ENCODE results near the gene JOSD1. TPM values are rescaled to one million over a fixed set of nuclear protein-coding genes. Genes with fewer than 3 reads are reported as not detected.

The JOSD1 gene
- total RNA-seq (100 to 1,000 TPM in 2 of 5 experiments, 10 to 100 TPM in 3; 60.6 to 175 (median 74.9) TPM), polyA plus RNA-seq (1 to 10 TPM; 7.4 to 8.1 TPM), total RNA-seq (405 reads per million, percentile 97 among the genes with 10 or more reads in this experiment)

DNA sequence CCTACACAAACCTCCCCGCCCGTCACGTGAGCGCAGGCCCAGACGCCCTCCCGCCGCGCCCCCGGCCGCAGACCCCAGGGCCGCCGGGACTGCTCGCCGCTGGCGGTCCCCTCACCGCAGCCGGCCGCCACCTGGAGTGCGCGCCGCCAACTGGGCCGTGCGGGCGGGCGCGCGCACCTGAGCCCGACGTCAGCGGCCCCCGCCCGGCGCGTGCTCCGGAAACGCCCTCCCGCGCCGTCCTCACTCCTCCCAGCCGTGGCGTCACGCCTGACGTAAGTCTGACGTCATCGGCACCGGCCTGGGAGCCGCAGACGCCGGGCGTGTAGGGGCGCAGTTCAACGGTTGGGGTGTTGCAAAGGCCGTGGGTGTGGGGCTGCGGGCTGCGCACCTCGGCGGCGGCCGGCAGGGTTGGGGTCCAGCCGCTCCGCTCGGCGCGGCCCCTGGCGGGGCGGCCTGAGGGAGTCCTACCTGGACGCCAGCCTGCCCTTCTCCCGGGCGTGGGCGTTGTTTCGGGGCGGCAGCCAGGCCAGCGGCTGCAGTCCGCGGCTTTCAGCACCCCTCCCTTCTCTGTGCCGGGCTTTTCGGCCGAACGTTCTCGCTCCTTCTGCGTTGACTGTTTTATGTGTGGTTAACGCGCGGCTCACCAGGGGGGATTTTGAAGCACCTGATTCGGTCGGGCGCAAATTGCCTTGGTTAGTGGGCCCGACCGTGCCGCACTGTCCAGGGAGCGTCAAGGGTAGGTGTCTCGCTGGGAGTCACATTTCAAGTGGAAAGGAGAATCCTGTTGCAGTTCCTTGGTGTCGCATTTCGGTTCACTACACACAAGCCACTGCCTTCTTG lies at the start of gene JOSD1:
Gene JOSD1 (minus strand): TSS at position 155 of the 840 bp plus-strand sequence. CDS start 956 bp downstream, outside the sequence.
- Histone ChIP-seq H3K27me3 (ENCODE audit: control insufficient read depth in 2 of 2, insufficient read depth in 2 of 2, low read length in 2 of 2) (no peaks in the 10 kb centered on the region), H3K4me3 (ENCODE audit: low read length) (peak within 1 kb of the TSS; percentile 90), H3K4me1 (ENCODE audit: control insufficient read depth in 2 of 2, insufficient read depth in 2 of 2, low read length in 2 of 2) (peaks cover 38 to 47% of the 10 kb centered on the region in 2 donors), H3K36me3 (ENCODE audit: control insufficient read depth in 2 of 3, insufficient read depth in 3 of 3, low read length in 3 of 3) (no peaks in the 10 kb centered on the region), H3K27ac (ENCODE audit: low read depth, low read length) (peak within 1 kb of the TSS; percentile 100), H3K9me3 (ENCODE audit: control insufficient read depth in 2 of 3, low read length in 3 of 3) (no peaks in the 10 kb centered on the region)
- DNase-seq (peak; percentile 97 to 100 (median 99)), ATAC-seq (peak; percentile 67)
- H3K4me1 Mint-ChIP-seq, result peaks cover 34 to 64% (median 60%) of the 10 kb centered on the region in 7 donors
- H3K27me3 Mint-ChIP-seq, result no peaks in the 10 kb centered on the region
- intact Hi-C loops (cut with micrococcal nuclease), result loop anchor here (1.0 to 10.0 kb wide), 12 partner anchors 20 to 1094 kb away; partner anchors contain the start of genes CBX7 (in 2 of the 2), DMC1 (in 2 of the 2), APOBEC3B (in 1 of the 2) and CBY1 (in 1 of the 2)
- CTCF ChIA-PET, result interaction anchor here (4.1 kb wide), 1 partner anchor 19 kb away, joined by 22 read pairs; the partner anchor contains the start of gene TOMM22
- peak within 1 kb of the TSS; percentile 94 to 100 (median 100) for H3K27ac Mint-ChIP-seq
- H3K4me3 Mint-ChIP-seq, result peak within 1 kb of the TSS; percentile 91 to 98 (median 96)
- peaks cover 0 to 25% (median 0%) of the 10 kb centered on the region in 5 donors for H3K36me3 Mint-ChIP-seq
- POLR2A ChIA-PET, result interaction anchor here (0.6 to 4.4 kb wide), 3 partner anchors 19 to 619 kb away, joined by 3 to 32 read pairs (median 11); partner anchors contain the start of gene TOMM22
- no peaks in the 10 kb centered on the region for H3K9me3 Mint-ChIP-seq

DNA sequence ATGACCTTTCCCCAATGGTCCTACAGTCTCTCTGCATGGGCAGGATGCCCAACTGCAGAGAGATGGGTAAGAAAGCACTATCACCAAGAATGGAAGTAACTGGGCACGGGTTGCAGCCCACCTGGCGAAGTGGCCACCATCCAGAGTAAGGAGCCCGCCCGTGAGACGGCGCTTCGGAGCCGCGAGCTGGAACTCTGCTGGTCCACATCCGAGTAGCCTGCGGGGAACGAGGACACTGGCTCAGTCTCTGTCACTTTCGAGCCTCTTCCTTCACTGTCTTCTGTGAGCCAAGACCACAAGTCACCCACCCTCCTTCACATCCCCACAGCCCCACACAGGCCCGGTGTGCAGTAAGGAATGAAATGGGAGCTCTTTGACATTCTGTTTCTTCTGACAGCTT lies 49.4 kb upstream of the JOSD1 start:
- peak overlapping the region; percentile 81 for H3K27ac ChIP-seq (ENCODE audit: low read depth, low read length)
- Mint-ChIP-seq H3K27ac (peak overlapping the region; percentile 82 to 100 (median 91)), H3K4me1 (peaks cover 33 to 69% (median 51%) of the 10 kb centered on the region in 7 donors), H3K9me3 (peaks cover 0 to 1% (median 0%) of the 10 kb centered on the region in 11 donors), H3K4me3 (peak overlapping the region; percentile 9 to 99 (median 62)), H3K36me3 (peaks cover 12 to 55% (median 39%) of the 10 kb centered on the region in 5 donors), H3K27me3 (no peaks in the 10 kb centered on the region)
- peaks cover 55 to 56% of the 10 kb centered on the region in 2 donors for H3K4me1 ChIP-seq (ENCODE audit: control insufficient read depth in 2 of 2, insufficient read depth in 2 of 2, low read length in 2 of 2)
- ChIA-PET POLR2A (interaction anchor here (0.5 to 33.7 kb wide), 7 partner anchors 6 to 124 kb away, joined by 3 to 1007 read pairs (median 5); partner anchors contain the start of genes GTPBP1, NPTXR, SUN2 and TOMM22), CTCF (interaction anchor here (0.6 to 4.1 kb wide), 7 partner anchors 9 to 1171 kb away, joined by 3 to 24 read pairs (median 3); no protein-coding TSS in a partner anchor)
- H3K4me3 ChIP-seq (ENCODE audit: low read length), result peak overlapping the region; percentile 95
- DNase-seq (no peak), ATAC-seq (no peak)
- no peaks in the 10 kb centered on the region for H3K27me3 ChIP-seq (ENCODE audit: control insufficient read depth in 2 of 2, insufficient read depth in 2 of 2, low read length in 2 of 2)
- peaks cover 38 to 74% (median 58%) of the 10 kb centered on the region in 3 experiments for H3K36me3 ChIP-seq (ENCODE audit: control insufficient read depth in 2 of 3, insufficient read depth in 3 of 3, low read length in 3 of 3)
- no peaks in the 10 kb centered on the region for H3K9me3 ChIP-seq (ENCODE audit: control insufficient read depth in 2 of 3, low read length in 3 of 3)
- intact Hi-C loops (cut with micrococcal nuclease), result loop anchor here in 1 of 2 donors (2.0 to 10.0 kb wide), 2 partner anchors 15 to 565 kb away; partner anchors contain the start of gene RPL3

DNA sequence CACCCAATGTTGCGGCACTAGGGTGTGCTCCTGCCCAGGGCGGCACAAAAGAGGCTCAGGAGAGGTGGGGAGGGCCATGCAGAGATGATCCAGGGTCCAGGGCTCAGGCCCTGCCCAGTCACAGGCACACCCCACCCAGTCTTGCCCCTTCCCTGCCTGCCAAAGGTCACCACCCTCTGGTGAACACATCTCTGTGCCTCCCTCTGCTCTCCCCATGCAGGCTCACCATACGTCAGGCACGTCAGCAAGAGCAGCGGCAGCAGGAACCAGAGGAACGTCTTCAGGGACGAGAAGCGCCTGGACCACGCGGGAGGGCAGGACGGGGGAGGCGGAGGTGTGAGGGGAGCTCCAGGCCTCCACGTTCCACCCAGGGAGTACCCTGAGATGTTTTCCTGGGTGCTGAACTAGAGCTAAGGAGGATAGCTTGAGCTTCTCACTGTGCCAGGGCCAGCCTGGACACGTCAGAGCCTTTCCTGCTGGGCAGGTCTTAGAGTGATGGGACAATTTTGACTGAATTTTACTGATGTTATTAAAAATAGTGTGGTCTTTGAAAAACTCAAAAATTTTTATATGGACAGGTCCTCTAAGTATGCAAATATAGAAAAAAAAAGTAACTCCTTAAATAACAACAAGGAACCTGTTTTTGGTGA lies 47.9 kb upstream of the JOSD1 start:
- peaks cover 52 to 59% of the 10 kb centered on the region in 2 donors for H3K4me1 ChIP-seq (ENCODE audit: control insufficient read depth in 2 of 2, insufficient read depth in 2 of 2, low read length in 2 of 2)
- no peaks in the 10 kb centered on the region for H3K27me3 ChIP-seq (ENCODE audit: control insufficient read depth in 2 of 2, insufficient read depth in 2 of 2, low read length in 2 of 2)
- intact Hi-C loops (cut with micrococcal nuclease), result no loop called here
- Mint-ChIP-seq H3K27ac (peak overlapping the region; percentile 68 to 100 (median 91)), H3K4me1 (peaks cover 29 to 70% (median 53%) of the 10 kb centered on the region in 7 donors), H3K27me3 (no peaks in the 10 kb centered on the region), H3K4me3 (peak overlapping the region in 3 of 10 donors; percentile 5 to 53 (median 32)), H3K9me3 (peaks cover 0 to 1% (median 0%) of the 10 kb centered on the region in 11 donors), H3K36me3 (peaks cover 12 to 48% (median 34%) of the 10 kb centered on the region in 5 donors)
- no peaks in the 10 kb centered on the region for H3K9me3 ChIP-seq (ENCODE audit: control insufficient read depth in 2 of 3, low read length in 3 of 3)
- peaks cover 46 to 89% (median 71%) of the 10 kb centered on the region in 3 experiments for H3K36me3 ChIP-seq (ENCODE audit: control insufficient read depth in 2 of 3, insufficient read depth in 3 of 3, low read length in 3 of 3)
- DNase-seq (no peak), ATAC-seq (no peak)
- no peak overlapping the region for H3K4me3 ChIP-seq (ENCODE audit: low read length)
- ChIA-PET CTCF (interaction anchor here (1.3 to 4.1 kb wide), 3 partner anchors 12 to 17 kb away, joined by 4 to 24 read pairs (median 7); no protein-coding TSS in a partner anchor), POLR2A (interaction anchor here (0.6 to 33.7 kb wide), 4 partner anchors 8 to 945 kb away, joined by 3 to 1007 read pairs (median 507); partner anchors contain the start of genes GTPBP1 and SUN2)
- peak overlapping the region; percentile 81 for H3K27ac ChIP-seq (ENCODE audit: low read depth, low read length)

GRCh38 chr22:38745676-38746460 lies 45.1 kb upstream of the JOSD1 start:
- peaks cover 13 to 64% (median 35%) of the 10 kb centered on the region in 7 donors for H3K4me1 Mint-ChIP-seq
- Histone ChIP-seq H3K4me1 (ENCODE audit: control insufficient read depth in 2 of 2, insufficient read depth in 2 of 2, low read length in 2 of 2) (peaks cover 33 to 38% of the 10 kb centered on the region in 2 donors), H3K9me3 (ENCODE audit: control insufficient read depth in 2 of 3, low read length in 3 of 3) (no peaks in the 10 kb centered on the region), H3K36me3 (ENCODE audit: control insufficient read depth in 2 of 3, insufficient read depth in 3 of 3, low read length in 3 of 3) (peaks cover 66 to 98% (median 92%) of the 10 kb centered on the region in 3 experiments), H3K27me3 (ENCODE audit: control insufficient read depth in 2 of 2, insufficient read depth in 2 of 2, low read length in 2 of 2) (no peaks in the 10 kb centered on the region), H3K27ac (ENCODE audit: low read depth, low read length) (peak overlapping the region; percentile 9), H3K4me3 (ENCODE audit: low read length) (no peak overlapping the region)
- ChIA-PET CTCF (interaction anchor here (1.2 to 1.5 kb wide), 3 partner anchors 13 to 21 kb away, joined by 3 to 6 read pairs (median 3); no protein-coding TSS in a partner anchor), POLR2A (interaction anchor here (0.7 to 33.7 kb wide), 6 partner anchors 6 to 97 kb away, joined by 3 to 1007 read pairs (median 4); partner anchors contain the start of gene SUN2)
- ATAC-seq (no peak), DNase-seq (no peak)
- intact Hi-C loops (cut with micrococcal nuclease), result loop anchor here in 1 of 2 donors (2.0 kb wide), 1 partner anchor 13 kb away; no protein-coding TSS in a partner anchor
- no peak overlapping the region for H3K4me3 Mint-ChIP-seq
- peaks cover 0 to 1% (median 0%) of the 10 kb centered on the region in 11 donors for H3K9me3 Mint-ChIP-seq
- peaks cover 4 to 43% (median 26%) of the 10 kb centered on the region in 5 donors for H3K36me3 Mint-ChIP-seq
- no peaks in the 10 kb centered on the region for H3K27me3 Mint-ChIP-seq
- H3K27ac Mint-ChIP-seq, result peak overlapping the region in 6 of 9 donors; percentile 38 to 81 (median 56)

DNA sequence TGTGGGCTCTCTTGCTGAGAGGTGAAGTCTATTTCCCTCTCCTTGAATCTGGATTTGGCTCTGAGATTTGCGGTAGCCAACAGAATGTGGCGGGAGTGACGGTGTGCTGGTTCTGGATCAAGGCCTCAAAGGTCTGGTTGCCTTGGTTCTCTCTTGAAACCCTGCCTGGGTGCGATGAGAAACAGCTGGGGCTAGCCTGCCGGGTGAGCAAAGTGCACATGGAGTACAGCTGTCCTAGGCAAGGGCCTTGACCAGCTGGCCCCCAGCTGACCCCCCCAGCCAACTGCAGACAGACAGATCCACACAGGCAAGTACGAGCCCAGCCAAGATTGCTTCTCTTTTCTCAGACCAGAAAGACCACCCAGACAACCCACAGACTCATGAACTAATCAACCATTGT lies 44.2 kb upstream of the JOSD1 start:
- Mint-ChIP-seq H3K36me3 (peaks cover under 1 to 43% (median 22%) of the 10 kb centered on the region in 5 donors), H3K27me3 (no peaks in the 10 kb centered on the region), H3K9me3 (peaks cover 0 to 1% (median 0%) of the 10 kb centered on the region in 11 donors), H3K27ac (peak overlapping the region in 8 of 9 donors; percentile 21 to 81 (median 58)), H3K4me1 (peaks cover 13 to 59% (median 32%) of the 10 kb centered on the region in 7 donors), H3K4me3 (no peak overlapping the region)
- ChIA-PET CTCF (interaction anchor here (0.6 to 1.5 kb wide), 3 partner anchors 12 to 270 kb away, joined by 3 to 4 read pairs (median 3); no protein-coding TSS in a partner anchor), POLR2A (interaction anchor here (1.0 to 33.7 kb wide), 4 partner anchors 5 to 37 kb away, joined by 3 to 1007 read pairs (median 505); partner anchors contain the start of gene SUN2)
- DNase-seq (no peak), ATAC-seq (no peak)
- Histone ChIP-seq H3K9me3 (ENCODE audit: control insufficient read depth in 2 of 3, low read length in 3 of 3) (no peaks in the 10 kb centered on the region), H3K4me1 (ENCODE audit: control insufficient read depth in 2 of 2, insufficient read depth in 2 of 2, low read length in 2 of 2) (peaks cover 29 to 37% of the 10 kb centered on the region in 2 donors), H3K36me3 (ENCODE audit: control insufficient read depth in 2 of 3, insufficient read depth in 3 of 3, low read length in 3 of 3) (peaks cover 69 to 98% (median 92%) of the 10 kb centered on the region in 3 experiments), H3K27me3 (ENCODE audit: control insufficient read depth in 2 of 2, insufficient read depth in 2 of 2, low read length in 2 of 2) (no peaks in the 10 kb centered on the region), H3K4me3 (ENCODE audit: low read length) (no peak overlapping the region), H3K27ac (ENCODE audit: low read depth, low read length) (peak overlapping the region; percentile 46)
- intact Hi-C loops (cut with micrococcal nuclease), result loop anchor here in 1 of 2 donors (2.0 kb wide), 1 partner anchor 14 kb away; no protein-coding TSS in a partner anchor

All from naive thymus-derived CD4-positive, alpha-beta T cell (primary cell).